Measurements from ENCODE around the gene SLC22A1. TPM values are rescaled to one million over a fixed set of nuclear protein-coding genes. Genes with fewer than 3 reads are reported as not detected.

The SLC22A1 gene
- total and polyA plus RNA-seq, 2 of the 8 experiments (the other 6 are each of a cell fraction or from before 2014, with no cell fraction given) = 0.12 to 0.45 TPM

GRCh38 chr6:160101277-160102205, 20.1 kb upstream of the SLC22A1 start (continued):
- TF ChIP-seq CHD7 (IDR thresholded peaks at IDR 0.05; ENCODE audit: insufficient replicate concordance, low read length) (no peak), SP2 (IDR thresholded peaks at IDR 0.05; ENCODE audit: low read length) (no peak), SIN3A (conservative IDR thresholded peaks at IDR 0.05 in 1 of 2, IDR thresholded peaks at IDR 0.05 in 1 of 2; ENCODE audit: low read depth in 1 of 2, low read length in 2 of 2) (no peak)
